GM13977 (cell line): ENCODE data around the gene LAMA5.

Experiments
- DNase-seq: peaks from one replicate; pipeline ENCODE4 v3.0.0; 2012; ENCODE audit warnings: low spot score
- CTCF ChIP-seq: IDR thresholded peaks from 2 replicates; pipeline ENCODE4 v1.5.1; 2012; ENCODE audit warnings: mild to moderate bottlenecking, control low read depth; ENCODE audit not compliant: insufficient read depth; ENCODE audit errors: extremely low read depth, missing control alignments
- in situ Hi-C: fragments of 300-500 bp; cut with MboI; formaldehyde crosslinking; loops from one replicate; pipeline ENCODE4 v1.12.0; 2022; ENCODE audit warnings: low sequenced_read_pairs, low pct_unique_long_range_greater_than_20kb, mixed read lengths, inconsistent platforms; ENCODE audit not compliant: unreplicated experiment

Gene LAMA5

GRCh38 chr20:62349556-62350097 is 17.5 kb downstream of the LAMA5 start:
- in situ Hi-C loops: no loop called here
- no peak for TF ChIP-seq CTCF
- no peak for DNase-seq

- no peak for DNase-seq
- TF ChIP-seq CTCF: no peak
These were observed 18.5 kb downstream of the LAMA5 start for GRCh38 chr20:62348604-62349003.

GRCh38 chr20:62347445-62347844 is 19.7 kb downstream of the LAMA5 start:
- no peak for TF ChIP-seq CTCF
- no peak for DNase-seq
- in situ Hi-C loops: no loop called here

More at GRCh38 chr20:62348604-62349003, 18.5 kb downstream of the LAMA5 start:
- in situ Hi-C loops: no loop called here

- TF ChIP-seq CTCF: no peak
- in situ Hi-C loops: no loop called here
- no peak for DNase-seq
These were observed 20.0 kb downstream of the LAMA5 start for GRCh38 chr20:62347151-62347404.

GRCh38 chr20:62346398-62347150 is 20.5 kb downstream of the LAMA5 start:
- no peak for TF ChIP-seq CTCF
- in situ Hi-C loops: no loop called here
- DNase-seq: no peak

- in situ Hi-C loops: no loop called here
- TF ChIP-seq CTCF: no peak
- no peak for DNase-seq
These were observed 21.3 kb downstream of the LAMA5 start for GRCh38 chr20:62345681-62346370.
